GM12878 (cell line): ENCODE results near the gene GEMIN5. TPM values are rescaled to one million over a fixed set of nuclear protein-coding genes. Genes with fewer than 3 reads are reported as not detected.

ENCODE experiments used
- ATAC-seq: fragments of 200-7000 bp; cut with Tn5 transposase; 3 replicates; pipeline ENCODE4 v1.9.1; 2020; ENCODE audit warnings: mild to moderate bottlenecking, moderate library complexity
- BruUV-seq: library from RNA; stranded (reverse); fragments of 400-500 nt; replicated peaks from 2 replicates; lab custom pipeline; 2021; lab: Mats Ljungman, UMichigan
- CTCF ChIA-PET: fragments of 300-600 bp; sonication (Branson Sonifier 250); formaldehyde crosslinking; extraction: SDS; loops from one replicate; lab custom pipeline; 2021; ENCODE audit warnings: inconsistent platforms; lab: Yijun Ruan, JAX
- POLR2A ChIA-PET: fragments of 350-600 bp; formaldehyde crosslinking; extraction: SDS; loops from one replicate; lab custom pipeline; 2021; ENCODE audit warnings: inconsistent platforms; lab: Charles Lee
- RAD21 ChIA-PET: fragments of 300-600 bp; sonication (Branson Sonifier 250); formaldehyde crosslinking; loops from one replicate; lab custom pipeline; 2023; ENCODE audit warnings: antibody characterized with exemption; ENCODE audit not compliant: unreplicated experiment; lab: Charles Lee
- SMC1A ChIA-PET: fragments of 300-600 bp; sonication (Branson Sonifier 250); formaldehyde crosslinking; loops from one replicate; lab custom pipeline; 2023; ENCODE audit not compliant: unreplicated experiment, uncharacterized antibody; lab: Charles Lee
- DNase-seq: peaks from one replicate; pipeline ENCODE4 v3.0.0-alpha.2; 2011; ENCODE audit warnings: low read depth, low spot score
- FAIRE-seq: peaks from 3 replicates; lab custom pipeline; 2011; peaks lifted over from hg19 to GRCh38; lab: Jason Lieb, UNC
- H2AFZ ChIP-seq: 2 replicates; pipeline ENCODE4 v1.6.0; 2011; ENCODE audit warnings: low read depth, low read length, control low read depth; ENCODE audit not compliant: control insufficient read depth
- H3K27ac ChIP-seq: 2 replicates; pipeline ENCODE4 v1.5.1; 2011; ENCODE audit warnings: control low read depth; ENCODE audit not compliant: control insufficient read depth, insufficient read depth
- H3K27me3 ChIP-seq, 2 experiments: replicated peaks in 1 of 2; 2 replicates each; pipeline versions ENCODE4 v1.6.0 to v1.6.1; 2011; ENCODE audit warnings: low read length in 1 of 2; ENCODE audit not compliant: control insufficient read depth in 2 of 2, insufficient read depth in 2 of 2
- H3K36me3 ChIP-seq, 2 experiments: 2 replicates each; pipeline ENCODE4 v1.5.1; 2011; ENCODE audit warnings: low read length in 1 of 2; ENCODE audit not compliant: control insufficient read depth in 2 of 2, insufficient read depth in 2 of 2
- H3K4me1 ChIP-seq: 2 replicates; pipeline ENCODE4 v1.6.1; 2011; ENCODE audit warnings: mild to moderate bottlenecking, low read length, moderate library complexity, mixed read lengths; ENCODE audit not compliant: control insufficient read depth, insufficient read depth
- H3K4me2 ChIP-seq: 2 replicates; pipeline ENCODE4 v1.6.0; 2011; ENCODE audit warnings: control low read depth; ENCODE audit not compliant: control insufficient read depth, insufficient read depth
- H3K4me3 ChIP-seq: fragments of 200-600 bp; sonication (generic); 2 replicates; pipeline ENCODE4 v1.5.1; 2016
- H3K79me2 ChIP-seq: 2 replicates; pipeline ENCODE4 v1.6.0; 2011; ENCODE audit warnings: low read length; ENCODE audit not compliant: control insufficient read depth, insufficient read depth
- H3K9ac ChIP-seq: 2 replicates; pipeline ENCODE4 v1.8.0; 2011; ENCODE audit warnings: low read length, control low read depth, mixed read lengths; ENCODE audit not compliant: control insufficient read depth, insufficient read depth
- H3K9me3 ChIP-seq: replicated peaks from 3 replicates; pipeline ENCODE4 v1.5.1; 2011; ENCODE audit warnings: mild to moderate bottlenecking, low read length; ENCODE audit not compliant: control insufficient read depth, insufficient read depth
- H4K20me1 ChIP-seq: 2 replicates; pipeline ENCODE4 v1.6.0; 2011; ENCODE audit not compliant: control insufficient read depth, insufficient read depth
- CBX5 ChIP-seq: sonication (generic); IDR thresholded peaks from 2 replicates; pipeline ENCODE4 v1.6.1; 2016; ENCODE audit warnings: low read depth, moderate library complexity, mild to moderate bottlenecking, inconsistent platforms
- EED ChIP-seq: sonication (generic); IDR thresholded peaks from 2 replicates; pipeline ENCODE4 v1.6.1; 2016; ENCODE audit warnings: antibody characterized with exemption, low read depth
- ESRRA ChIP-seq: IDR thresholded peaks from 2 replicates; pipeline ENCODE4 v1.6.1; 2012; ENCODE audit warnings: mild to moderate bottlenecking, low read length, improper control_type of control experiment
- HDAC2 ChIP-seq: fragments of 200-600 bp; sonication (generic); IDR thresholded peaks from 2 replicates; pipeline ENCODE4 v1.6.1; 2017
- JUND ChIP-seq: IDR thresholded peaks from 2 replicates; pipeline ENCODE4 v1.6.1; 2012; ENCODE audit warnings: low read depth, mild to moderate bottlenecking, low read length, improper control_type of control experiment, moderate library complexity
- KAT2A ChIP-seq: conservative IDR thresholded peaks from 2 replicates; pipeline ENCODE4 v1.6.1; 2011; ENCODE audit warnings: low read depth, low read length; ENCODE audit not compliant: control insufficient read depth
- KDM1A ChIP-seq: fragments of 200-600 bp; sonication (generic); IDR thresholded peaks from 2 replicates; pipeline ENCODE4 v1.6.1; 2016; ENCODE audit warnings: borderline replicate concordance
- MXI1 ChIP-seq: fragments of 150-350 bp; IDR thresholded peaks from 2 replicates; pipeline ENCODE4 v1.6.1; 2011; ENCODE audit warnings: low read depth, mild to moderate bottlenecking, inconsistent platforms, low read length, improper control_type of control experiment
- NR2F1 ChIP-seq: fragments of 450-650 bp; conservative IDR thresholded peaks from 2 replicates; pipeline ENCODE4 v1.6.1; 2017; ENCODE audit warnings: mild to moderate bottlenecking
- SMAD5 ChIP-seq: IDR thresholded peaks from 2 replicates; pipeline ENCODE4 v1.6.1; 2016; ENCODE audit warnings: antibody characterized with exemption, low read depth
- SUZ12 ChIP-seq: fragments of 200-600 bp; sonication (generic); IDR thresholded peaks from one replicate; pipeline ENCODE4 v1.6.1; 2018; ENCODE audit warnings: antibody characterized with exemption, mild to moderate bottlenecking; ENCODE audit not compliant: unreplicated experiment
- TARDBP ChIP-seq: IDR thresholded peaks from 2 replicates; pipeline ENCODE4 v1.6.1; 2016; ENCODE audit warnings: borderline replicate concordance
- WGBS: methylation state at CpG from one replicate; pipeline ENCODE4 v1.1.6; 2016; ENCODE audit warnings: low lambda C conversion rate; ENCODE audit not compliant: insufficient replicate concordance, insufficient coverage; ENCODE audit errors: missing lambda C conversion rate; 5-methylcytosine and 5-hydroxymethylcytosine counted together
- in situ Hi-C: fragments of 300-500 bp; cut with MboI; formaldehyde crosslinking; loops from 9 replicates; pipeline ENCODE4 v1.14.3; 2018; ENCODE audit warnings: mixed read lengths
- intact Hi-C: fragments of 100-400 bp; cut with micrococcal nuclease; formaldehyde crosslinking; loops from one replicate; pipeline ENCODE4 v1.14.2; 2022; ENCODE audit not compliant: unreplicated experiment
- polyA plus RNA-seq, 11 experiments: library from polyadenylated mRNA; depleted of rRNA in 4 of 11; unstranded in 6 of 11; stranded (reverse) in 5 of 11; fragments of >200 nt; fragmentation: Nextera tagmentation in 4 of 11; fragmentation: Illumina TruSeq in 1 of 11; extraction: Ambion mirVana in 4 of 11; extraction: Trizol in 1 of 11; gene quantifications; 1 replicate in 1 of 11; 2 replicates in 10 of 11; pipeline versions ENCODE4 v1.2.1 to v1.2.3, GENCODE V29; 2011 to 2016; ENCODE audit warnings: inconsistent platforms in 2 of 11, missing spikeins in 2 of 11, low read depth in 1 of 11
- total RNA-seq, 4 experiments: library from RNA; depleted of rRNA in 3 of 4; stranded (reverse); fragments of >200 nt in 3 of 4; fragmentation: Illumina TruSeq in 1 of 4; extraction: Trizol in 1 of 4; gene quantifications; 2 replicates each; pipeline versions ENCODE4 v1.2.1 to v1.2.3, GENCODE V29; 2013 to 2021

The GEMIN5 gene
- total and polyA plus RNA-seq, 10 of the 15 experiments (the other 5 are each of a cell fraction or from before 2014, with no cell fraction given): 6.3 to 29.8 (median 23.3) TPM

- intact Hi-C loops: loop anchor here (5.0 kb wide), 1 partner anchor 208 kb away; no protein-coding TSS in a partner anchor
- Histone ChIP-seq H2AFZ (no peak overlapping the region), H3K9ac (peak overlapping the region; percentile 80; the same call in 1 of the 2 replicates), H3K36me3 (peaks cover under 1 to 1% of the 10 kb centered on the region in 2 experiments), H3K4me1 (peaks cover 17% of the 10 kb centered on the region), H3K9me3 (no peaks in the 10 kb centered on the region), H3K27ac (peak overlapping the region; percentile 91), H3K4me2 (peak overlapping the region; percentile 99), H3K4me3 (peak overlapping the region; percentile 97), H4K20me1 (no peaks in the 10 kb centered on the region; the same call in 1 of the 2 replicates)
- ChIA-PET SMC1A (interaction anchor here (0.7 kb wide), 2 partner anchors 20 to 146 kb away, joined by 3 read pairs; no protein-coding TSS in a partner anchor), RAD21 (no interaction called here), CTCF (interaction anchor here (1.5 kb wide), 1 partner anchor 107 kb away, joined by 3 read pairs; no protein-coding TSS in a partner anchor), POLR2A (interaction anchor here (0.9 to 1.3 kb wide), 2 partner anchors 100 to 103 kb away, joined by 3 read pairs; no protein-coding TSS in a partner anchor)
- no peak for FAIRE-seq
- no TSS peak for BruUV-seq
- no peak for DNase-seq
- no peak for ATAC-seq
- TF ChIP-seq EED (no peak), TARDBP (no peak), JUND (no peak), ESRRA (no peak), SMAD5 (no peak), KAT2A (no peak), HDAC2 (no peak), SUZ12 (no peak), MXI1 (no peak), KDM1A (no peak), CBX5 (no peak), NR2F1 (no peak)
- TF ChIP-seq, all 136 proteins: peak for 0
- Histone ChIP-seq H3K27me3 (no peaks in the 10 kb centered on the region), H3K79me2 (peaks cover 53% of the 10 kb centered on the region)
- WGBS: 20% methylated on average over 4 of the region's 4 CpGs
- in situ Hi-C loops: loop anchor here (5.0 kb wide), 1 partner anchor 108 kb away; no protein-coding TSS in a partner anchor
Measured at GRCh38 chr5:154860765-154861164, 77.2 kb downstream of the GEMIN5 start.
